HG03575 (cell line): ENCODE results near the gene CHKA.

ENCODE experiments used
- ATAC-seq: cut with Tn5 transposase; IDR thresholded peaks from one replicate; pipeline ENCODE4 v1.9.1; 2021; ENCODE audit not compliant: unreplicated experiment, insufficient number of reproducible peaks, low FRiP score; ENCODE audit errors: extremely low read depth

CHKA gene

DNA sequence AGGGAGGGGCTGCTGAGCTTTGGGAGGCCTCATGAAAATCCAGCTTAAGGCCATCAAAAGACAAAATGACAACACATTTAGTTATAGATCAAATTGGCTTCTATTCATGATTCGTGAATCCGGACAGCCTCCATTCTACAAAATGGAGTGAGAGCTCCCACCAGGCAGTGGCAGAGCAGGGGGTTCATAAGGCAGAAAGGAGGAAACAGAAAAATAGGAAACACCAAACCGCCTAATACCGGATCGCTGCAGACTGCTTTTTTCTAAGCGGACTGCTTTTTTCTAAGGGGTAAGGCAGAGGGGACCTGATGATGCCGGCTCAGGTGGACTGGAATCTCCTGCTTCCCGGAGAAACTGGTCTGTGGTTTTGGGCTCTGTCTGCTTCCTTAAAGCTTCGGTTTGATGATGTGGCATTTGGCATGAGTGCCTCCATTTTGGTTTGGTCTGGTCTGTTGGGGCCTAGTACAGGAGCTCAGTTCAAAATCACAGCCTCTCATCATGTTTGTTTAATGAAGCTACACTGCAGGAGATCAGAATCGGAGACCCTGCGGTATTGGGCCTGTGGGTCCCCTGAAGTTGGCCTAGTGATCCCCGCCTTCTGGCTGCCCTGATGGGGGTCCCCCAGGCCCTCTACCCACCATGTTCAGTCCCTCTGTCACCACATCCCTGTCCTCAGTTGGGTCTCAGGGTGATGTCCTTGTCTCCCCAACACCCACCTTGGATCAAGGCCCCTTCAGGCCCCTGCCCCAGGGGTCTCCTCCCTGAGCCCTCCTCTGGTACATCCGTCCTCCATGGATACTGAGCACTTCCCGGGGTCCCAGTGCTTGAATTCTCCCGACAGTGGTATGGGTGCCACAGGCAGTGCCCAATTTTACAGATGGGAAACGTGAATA, 109.9 kb downstream of the CHKA start:
- ATAC-seq, result no peak

DNA sequence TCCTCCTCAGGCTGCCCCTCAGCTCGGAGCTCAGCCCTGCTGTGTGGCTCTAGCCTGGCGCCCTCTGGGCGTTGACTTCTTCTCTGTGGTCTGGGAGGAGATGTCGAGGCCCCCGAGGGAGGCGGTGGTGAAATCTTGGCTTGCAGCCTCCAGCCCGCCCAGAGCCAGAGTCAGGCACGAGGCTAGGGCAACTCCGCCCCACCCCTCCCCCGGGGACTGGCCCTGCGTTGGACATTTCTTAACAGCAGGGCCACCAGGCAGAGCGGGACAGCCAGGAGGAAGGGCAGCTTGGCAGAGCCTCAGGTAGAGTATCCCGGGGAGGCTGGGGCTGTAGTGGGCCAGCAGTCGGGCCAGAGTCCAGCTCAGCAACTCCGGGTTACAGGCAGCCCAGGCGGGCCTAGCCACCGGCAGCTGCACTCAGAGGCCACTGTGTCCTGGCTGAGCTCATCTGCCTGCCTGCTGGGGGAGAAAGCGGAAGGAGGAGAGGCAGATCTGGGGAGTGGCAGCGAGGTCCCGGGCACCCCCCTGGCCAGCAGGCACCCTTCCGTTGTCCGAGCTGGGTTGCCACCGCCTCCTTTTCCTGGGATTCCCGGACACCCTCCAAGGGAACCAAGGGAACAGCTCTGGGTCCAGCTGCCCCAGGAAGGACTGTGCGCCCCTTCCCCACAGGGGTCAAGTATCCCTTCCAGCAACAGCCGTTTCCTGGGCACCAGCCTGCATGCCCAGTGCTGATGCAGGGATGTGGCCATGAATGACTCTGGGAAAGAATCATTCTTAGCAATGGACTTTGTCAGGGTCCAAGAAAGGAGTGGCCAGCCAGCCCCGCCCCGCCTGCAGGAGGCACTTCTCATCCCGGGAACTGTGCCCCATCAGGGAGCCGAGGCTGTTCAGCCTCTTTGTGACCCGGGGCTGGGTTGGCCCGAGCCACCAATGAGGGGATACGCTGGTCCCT, 110.8 kb downstream of the CHKA start, which contains the start of gene ALDH3B1:
ALDH3B1 (plus strand) TSS at position 238 of the 952 bp plus-strand sequence. CDS start 4,971 bp downstream, outside the sequence.
- ATAC-seq, result no peak

DNA sequence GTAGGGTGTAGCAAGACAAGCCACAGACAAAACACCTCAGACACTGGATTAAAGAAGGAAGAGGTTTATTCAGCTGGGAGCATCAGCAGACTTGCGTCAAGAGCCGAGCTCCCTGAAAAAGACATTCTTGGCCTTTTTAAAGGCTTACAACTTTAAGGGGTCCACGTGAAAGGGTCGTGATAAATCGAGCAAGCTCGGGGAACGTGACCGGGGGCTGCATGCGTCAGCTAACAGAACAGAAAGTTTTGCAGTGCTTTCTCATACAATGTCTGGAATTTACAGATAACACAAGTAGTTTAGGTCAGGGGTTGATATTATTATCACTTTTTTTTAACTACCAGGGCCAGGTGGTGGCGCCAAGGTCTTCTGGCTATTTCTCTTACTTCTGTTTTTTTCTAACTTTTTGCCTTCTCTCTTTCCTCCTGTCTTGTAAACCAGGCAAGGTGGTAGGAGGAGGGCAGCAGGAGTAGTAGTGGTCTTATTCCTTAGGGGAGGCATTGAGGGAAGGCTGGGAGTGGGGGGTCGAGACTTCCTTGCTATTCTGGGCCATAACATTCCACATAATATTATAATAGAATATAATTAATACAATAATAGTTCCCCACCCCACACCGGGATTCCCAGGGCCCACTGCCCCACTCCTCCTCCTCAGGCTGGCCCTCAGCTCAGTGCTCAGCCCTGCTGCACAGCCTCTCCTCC, 111.6 kb downstream of the CHKA start:
- ATAC-seq, result no peak

DNA sequence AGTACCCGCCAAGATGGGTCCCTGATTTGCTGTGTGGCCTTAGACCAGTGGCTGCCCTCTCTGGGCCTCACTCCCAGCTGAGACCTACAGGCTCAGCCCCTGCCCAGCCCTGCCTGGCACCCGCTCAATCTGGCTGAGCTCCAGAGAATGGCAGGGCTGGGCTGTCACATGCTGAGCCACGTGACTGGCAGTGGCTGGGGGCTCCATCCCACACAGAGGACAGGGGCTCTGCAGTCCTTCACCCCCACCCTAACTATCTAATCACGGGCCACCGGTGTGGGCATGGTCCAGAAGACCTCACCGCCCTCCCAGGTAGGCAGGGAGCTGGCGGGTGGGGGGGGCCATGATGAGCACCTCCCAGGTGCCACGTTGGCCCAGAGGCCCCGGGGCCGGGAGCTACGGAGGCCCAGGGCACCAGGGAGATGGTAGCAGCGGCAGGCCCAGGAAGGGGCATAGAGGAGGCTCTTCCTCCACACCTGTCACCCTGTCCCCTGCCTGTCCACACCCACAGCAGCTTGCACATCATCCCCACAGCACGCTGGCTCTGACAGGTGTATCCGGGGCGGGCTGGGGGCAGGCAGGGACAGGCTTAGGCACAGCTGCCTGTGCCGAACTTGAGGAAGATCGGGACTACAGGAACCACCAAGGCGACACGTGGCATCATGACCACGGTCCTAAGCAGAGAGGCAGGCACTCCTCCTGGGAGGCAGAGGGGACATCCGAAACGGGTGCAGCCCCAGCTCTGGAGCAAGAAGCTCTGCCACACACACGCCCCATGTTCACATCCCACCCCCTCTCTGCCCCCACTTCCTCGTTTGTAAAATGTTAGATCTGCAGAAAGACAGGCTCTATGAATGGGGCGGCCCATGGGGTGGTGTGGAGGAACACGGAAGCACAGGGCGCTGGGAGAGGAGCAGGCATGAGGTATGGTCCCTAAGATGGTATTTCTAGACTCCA, 112.5 kb downstream of the CHKA start:
- no peak for ATAC-seq

DNA sequence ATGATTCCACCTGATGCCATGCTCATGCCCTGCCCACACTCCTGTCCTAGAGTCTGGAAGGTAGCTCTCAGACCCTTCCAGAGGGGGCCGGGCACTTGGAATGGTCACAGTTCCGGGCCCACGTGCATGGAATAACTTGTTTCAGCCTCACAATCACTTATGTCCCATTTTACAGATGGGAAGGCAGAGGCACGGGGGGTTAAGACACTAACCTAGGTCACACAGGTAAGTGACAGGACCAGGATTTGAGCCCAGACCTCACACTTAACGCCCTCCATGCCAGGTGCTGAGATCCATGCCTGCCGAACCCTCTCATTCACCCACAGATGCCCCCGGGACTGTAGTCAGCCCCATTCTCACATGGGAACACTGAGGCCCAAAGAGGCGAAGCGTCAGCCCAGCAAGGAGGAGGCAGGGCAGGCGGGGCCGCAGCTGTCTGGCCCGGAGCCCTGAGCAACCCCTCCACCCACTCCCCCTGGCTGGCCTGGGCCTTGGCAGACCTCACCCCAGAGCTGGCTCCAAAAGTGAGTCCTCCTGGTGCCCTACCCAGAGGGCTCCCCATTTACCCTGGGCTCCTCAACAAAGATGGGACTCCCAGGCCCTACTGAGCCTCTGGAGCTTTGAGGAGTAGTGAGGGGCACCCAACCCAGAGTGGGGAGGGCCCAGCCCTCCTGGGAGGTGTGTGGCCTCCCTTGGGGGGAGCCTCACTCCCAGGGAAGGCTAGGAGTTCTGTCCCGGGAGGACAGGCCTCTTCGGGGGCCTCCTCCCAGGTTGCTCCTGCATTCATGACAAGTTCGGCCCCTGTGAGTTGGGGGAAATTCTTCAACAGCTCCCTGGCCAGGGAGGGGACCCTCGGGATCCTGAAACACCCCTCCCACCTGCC, 113.4 kb downstream of the CHKA start:
- no peak for ATAC-seq

DNA sequence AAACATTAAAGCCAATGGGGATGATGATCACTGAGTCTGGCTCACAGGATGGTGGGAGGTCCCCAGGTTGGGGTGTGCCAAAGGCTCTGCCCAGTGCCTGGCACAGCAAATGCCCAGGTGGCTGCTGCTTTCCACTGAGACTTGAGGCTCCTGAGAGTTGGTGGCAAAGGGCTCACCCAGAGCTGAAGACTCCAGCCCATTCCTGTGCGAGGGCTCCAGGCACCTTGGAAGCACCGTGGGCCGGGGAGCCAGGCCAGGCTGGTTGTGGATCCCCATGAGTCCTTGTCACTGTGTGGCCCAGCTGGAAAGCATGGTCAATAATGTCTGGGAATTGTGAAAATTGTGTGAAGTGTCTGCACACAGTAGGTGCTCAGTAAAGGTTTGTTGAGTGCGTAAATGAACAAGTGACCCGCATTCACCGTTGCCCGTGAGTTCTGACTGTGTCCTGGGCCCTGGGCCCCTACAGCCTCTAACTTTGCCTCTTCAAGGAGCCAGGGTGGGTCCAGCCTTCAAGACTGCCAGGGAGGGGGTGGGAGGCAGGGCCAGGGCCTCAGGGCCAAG, 114.5 kb downstream of the CHKA start:
- ATAC-seq, result no peak

DNA sequence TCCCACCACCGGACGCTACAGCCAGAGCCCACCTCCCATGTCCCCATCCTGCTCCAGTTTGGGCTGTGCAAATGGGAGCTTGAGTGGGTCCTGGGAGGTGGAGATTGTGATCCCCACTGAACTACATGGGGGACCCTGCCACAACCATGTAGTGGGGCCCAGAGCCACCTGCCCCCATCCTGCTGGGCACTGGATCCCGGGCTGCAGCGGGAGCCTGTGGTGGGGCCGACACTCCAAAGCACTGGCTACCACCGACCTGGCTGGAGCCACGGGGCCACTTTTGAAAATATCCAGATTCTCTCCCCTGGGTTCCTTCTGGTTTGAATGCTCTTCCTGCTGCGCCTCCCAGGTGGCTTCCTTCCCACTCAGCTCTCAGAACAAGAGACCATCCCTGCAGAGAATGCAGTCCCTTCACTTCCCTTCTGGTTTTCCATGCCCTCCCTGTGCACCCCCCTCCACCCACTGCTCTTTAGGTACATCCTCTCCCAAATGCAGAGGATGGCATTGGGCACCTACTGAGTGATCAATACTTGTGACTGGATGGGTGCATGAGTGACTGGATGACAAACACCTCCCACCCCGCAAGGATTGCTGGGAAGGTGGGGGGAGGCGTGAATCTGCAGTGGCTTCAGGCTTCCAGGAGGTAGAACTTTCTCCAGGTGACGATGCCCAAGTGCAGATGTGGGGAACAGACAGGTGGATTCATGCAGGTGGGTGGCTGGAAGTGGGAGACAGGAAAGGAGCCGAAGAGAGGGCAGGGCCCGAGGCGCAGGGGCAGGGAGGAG, 116.4 kb downstream of the CHKA start:
- no peak for ATAC-seq

DNA sequence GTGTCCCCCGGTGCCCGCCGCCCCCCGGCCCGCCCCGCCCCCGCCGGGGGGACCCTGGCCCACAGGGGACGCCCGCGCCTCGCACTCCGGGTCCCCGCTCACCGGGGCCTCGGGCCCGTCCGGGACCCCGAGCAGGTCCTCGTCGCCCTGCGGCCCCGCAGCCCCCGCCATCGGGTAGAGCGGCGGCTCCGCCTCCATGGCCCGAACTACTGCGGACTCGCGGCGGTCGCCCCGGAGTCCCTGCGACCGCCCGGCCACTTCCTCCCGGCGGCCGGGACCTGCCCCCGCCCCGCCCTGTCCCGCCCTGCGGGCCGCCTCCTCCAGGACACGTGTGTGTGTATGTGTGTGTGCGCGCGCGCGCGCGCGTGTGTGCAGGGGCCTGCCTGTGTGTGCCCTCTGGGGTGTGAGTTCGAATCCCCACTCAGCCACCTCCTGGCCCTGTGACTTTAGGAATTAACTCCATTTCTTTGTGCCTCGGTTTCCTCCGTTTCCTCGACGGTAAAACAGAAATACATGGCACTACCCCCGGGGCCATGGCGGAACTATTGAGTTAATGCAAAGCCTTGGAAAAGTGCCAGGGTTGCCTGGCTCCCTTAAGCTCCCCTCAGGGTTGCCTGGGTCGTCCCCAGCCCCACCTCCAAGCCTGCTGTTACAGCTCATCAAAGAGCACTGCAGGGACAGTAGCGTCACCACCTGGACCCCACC, 117.2 kb downstream of the CHKA start, which contains the start of gene UNC93B1:
UNC93B1 (minus strand) TSS at position 252 of the 705 bp plus-strand sequence; CDS start at position 198, 54 bp downstream.
- no peak for ATAC-seq

DNA sequence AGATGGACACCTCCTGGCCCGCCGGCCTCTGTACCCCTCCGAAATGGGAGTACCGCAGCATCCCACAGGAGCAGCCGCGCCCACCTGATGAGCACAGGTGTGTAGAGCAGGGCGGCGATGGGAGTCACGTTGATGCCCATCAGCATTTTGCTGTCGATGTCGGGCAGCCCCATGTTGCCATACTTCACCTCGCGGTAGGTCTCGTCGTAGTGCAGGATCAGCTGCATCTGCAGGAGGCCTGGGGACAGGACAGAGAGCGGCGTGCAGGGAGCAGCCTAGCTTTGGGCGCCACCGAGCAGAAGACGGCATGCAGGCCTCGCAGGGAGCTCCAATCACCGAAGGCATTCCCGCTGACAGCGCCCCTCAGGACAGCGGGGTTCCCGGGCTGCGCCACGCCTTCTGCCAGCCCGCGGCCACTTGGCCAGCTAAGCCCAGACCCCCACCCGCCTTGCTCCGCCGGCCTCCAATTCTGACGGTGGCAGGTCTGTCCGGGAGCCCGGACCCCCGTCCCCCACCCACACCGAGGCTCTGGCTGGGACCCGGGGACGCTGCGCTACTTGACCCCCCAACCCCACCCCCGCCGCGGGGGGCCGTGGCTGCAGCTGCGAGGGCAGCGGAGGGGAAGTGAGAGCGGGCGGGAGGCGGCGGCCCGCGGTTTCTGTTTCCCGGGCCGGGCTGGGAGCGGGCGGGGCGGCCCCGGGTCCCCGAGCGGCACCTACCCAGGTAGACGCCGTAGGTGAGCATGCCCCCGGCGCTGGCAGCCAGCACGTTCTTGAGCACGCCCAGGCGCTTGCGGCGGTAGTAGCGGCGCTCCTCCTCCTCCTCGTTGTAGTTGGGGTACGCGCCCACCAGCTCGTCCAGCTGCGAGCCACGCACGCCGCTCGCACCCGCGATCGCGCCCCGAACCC, 118.0 kb downstream of the CHKA start:
- no peak for ATAC-seq
